Cardiac fibroblast (primary cell): ENCODE data around the gene ZNF524.
A peak's percentile ranks its signal among the peaks of the same experiment; 100 is the strongest.

ENCODE experiments used
- DNase-seq, 2 donors: peaks; one replicate each; pipeline versions ENCODE4 v3.0.0 to v3.0.0-alpha.2; 2010; ENCODE audit warnings: low read depth in 2 of 2
- H3K4me3 ChIP-seq, 2 donors: replicated peaks in 1 of 2; 1 replicate in 1 of 2; 2 replicates in 1 of 2; pipeline ENCODE4 v1.5.1; 2011; ENCODE audit warnings: low read depth in 2 of 2, low read length in 2 of 2, mild to moderate bottlenecking in 2 of 2, moderate library complexity in 1 of 2
- CTCF ChIP-seq: IDR thresholded peaks from one replicate; pipeline ENCODE4 v1.5.1; 2011; ENCODE audit warnings: low read depth, mild to moderate bottlenecking, low read length, inconsistent platforms

ZNF524 gene

DNA sequence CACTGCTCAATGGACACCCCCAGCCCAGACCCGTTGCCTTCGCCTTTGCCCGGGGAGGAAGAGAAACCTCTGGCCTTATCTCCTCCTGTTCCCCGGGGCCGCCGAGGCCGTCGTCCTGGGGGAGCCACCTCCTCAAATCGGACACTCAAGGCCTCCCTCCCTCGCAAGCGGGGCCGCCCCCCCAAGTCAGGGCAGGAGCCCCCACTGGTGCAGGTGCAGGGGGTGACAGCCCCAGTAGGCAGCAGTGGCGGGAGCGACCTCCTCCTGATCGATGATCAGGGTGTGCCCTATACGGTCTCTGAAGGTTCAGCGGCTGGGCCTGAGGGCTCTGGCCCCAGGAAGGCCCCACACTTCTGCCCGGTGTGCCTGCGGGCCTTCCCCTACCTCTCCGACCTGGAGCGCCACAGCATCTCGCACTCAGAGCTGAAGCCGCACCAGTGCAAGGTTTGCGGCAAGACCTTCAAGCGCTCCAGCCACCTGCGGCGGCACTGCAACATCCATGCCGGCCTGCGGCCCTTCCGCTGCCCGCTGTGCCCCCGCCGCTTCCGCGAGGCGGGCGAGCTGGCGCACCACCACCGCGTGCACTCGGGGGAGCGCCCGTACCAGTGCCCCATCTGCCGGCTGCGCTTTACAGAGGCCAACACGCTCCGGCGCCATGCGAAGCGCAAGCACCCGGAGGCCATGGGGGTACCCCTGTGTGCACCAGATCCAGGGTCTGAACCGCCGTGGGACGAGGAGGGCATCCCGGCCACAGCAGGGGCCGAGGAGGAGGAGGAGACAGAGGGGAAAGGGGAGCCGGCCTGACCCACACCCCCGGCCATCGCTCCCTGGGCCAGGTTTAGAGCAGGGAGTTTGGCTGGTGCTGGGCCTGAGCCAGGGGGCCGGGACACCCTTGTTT, 2.3 kb downstream of the ZNF524 start:
- no peak for TF ChIP-seq CTCF
- H3K4me3 ChIP-seq, result no peak overlapping the region

DNA sequence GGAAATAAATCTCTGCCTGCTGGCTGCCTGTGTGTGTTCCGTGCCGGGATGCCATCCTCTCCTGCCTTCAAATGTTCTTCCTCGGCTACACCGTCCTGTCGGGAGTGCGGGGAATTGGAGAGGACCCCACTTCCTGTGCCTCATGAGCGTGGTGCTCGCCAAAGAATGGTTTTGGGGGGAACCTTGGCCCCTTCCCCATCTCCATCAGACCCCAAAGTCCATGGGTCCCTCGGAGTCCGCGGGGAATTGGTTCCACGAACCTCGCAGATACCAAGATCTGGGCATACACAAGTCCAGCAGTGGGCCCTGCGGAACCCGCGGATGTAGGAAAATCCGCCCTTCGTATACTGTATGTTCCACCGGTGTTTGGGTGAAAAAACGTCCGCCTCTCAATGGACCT, 3.0 kb downstream of the ZNF524 start:
- no peak overlapping the region for H3K4me3 ChIP-seq
- no peak for DNase-seq
- TF ChIP-seq CTCF, result no peak

More for the DNA sequence above, 2.3 kb downstream of the ZNF524 start:
- DNase-seq, result no peak

DNA sequence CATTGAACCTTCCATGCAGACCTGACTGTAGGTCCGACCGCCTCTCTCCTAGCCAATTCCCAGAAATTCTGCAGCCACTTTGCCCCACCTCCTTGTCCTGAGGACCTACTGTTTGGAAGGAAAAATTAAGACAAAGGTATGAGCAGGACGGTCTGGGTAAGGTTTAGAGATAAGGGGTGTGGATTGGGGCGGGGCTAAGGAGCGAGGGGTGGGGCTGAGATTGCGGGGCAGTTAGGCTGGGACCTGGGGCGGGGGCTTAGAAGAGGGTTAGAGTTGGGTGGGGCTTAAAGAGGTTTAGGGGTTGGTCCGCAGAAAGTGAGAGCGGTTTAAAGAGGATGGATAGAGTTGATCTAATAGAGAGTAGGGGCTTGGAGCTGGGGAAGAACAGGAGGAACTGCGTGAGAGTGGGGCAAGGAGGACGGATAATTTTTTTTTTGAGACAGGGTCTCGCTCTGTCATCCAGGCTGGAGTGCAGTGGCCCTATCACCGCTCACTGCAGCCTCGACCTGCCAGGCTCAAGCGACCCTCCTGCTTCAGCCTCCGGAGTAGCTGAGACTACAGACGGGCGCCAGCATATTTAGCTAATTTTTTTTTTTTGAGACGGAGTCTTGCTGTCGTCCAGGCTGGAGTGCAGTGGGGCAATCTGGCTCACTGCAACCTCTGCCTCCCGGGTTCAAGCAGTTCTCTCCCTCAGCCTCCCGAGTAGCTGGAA, 3.6 kb downstream of the ZNF524 start:
- H3K4me3 ChIP-seq, result no peak overlapping the region
- no peak for TF ChIP-seq CTCF
- DNase-seq, result no peak

DNA sequence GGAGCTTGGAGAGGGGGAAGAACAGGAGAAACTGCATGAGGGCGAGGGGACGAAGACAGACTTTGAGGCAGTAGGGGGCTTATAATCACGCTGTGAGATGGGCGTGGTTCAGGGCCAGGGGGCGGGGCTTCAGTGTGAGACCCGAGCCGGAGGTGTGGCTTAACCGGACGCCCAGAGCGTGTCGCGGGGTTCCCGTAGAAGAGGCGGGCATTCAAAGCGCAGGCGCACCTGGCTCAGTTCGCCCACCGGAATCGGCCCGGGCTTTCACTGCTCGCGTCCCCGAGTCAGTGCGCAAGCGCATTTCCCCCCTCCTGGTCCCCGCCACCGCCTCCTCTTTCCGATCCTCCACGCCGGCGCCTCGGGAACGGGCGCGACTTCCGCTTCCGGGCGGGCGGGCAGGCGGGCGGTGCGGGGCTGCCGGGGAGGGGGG, 5.1 kb downstream of the ZNF524 start:
- no peak for TF ChIP-seq CTCF
- peak overlapping the region; percentile 88 to 97 for H3K4me3 ChIP-seq
- DNase-seq, result peak; percentile 98

GRCh38 chr19:55605637-55606470, 5.8 kb downstream of the ZNF524 start, which contains the start of gene ZNF865:
Gene ZNF865 (plus strand): TSS chr19:55605647. CDS start chr19:55613619, 7,972 bp downstream.
- peak; percentile 92 for TF ChIP-seq CTCF
- peak within 1 kb of the TSS; percentile 88 to 97 for H3K4me3 ChIP-seq
- DNase-seq, result peak; percentile 91

- peak overlapping the region; percentile 88 to 97 for H3K4me3 ChIP-seq
- TF ChIP-seq CTCF, result no peak
- DNase-seq, result no peak
Observed at GRCh38 chr19:55606471-55606787, 6.3 kb downstream of the ZNF524 start.
